ENCODE results near the gene RNASEH2A. TPM values are rescaled to one million over a fixed set of nuclear protein-coding genes. Genes with fewer than 3 reads are reported as not detected.
A peak's percentile ranks its signal among the peaks of the same experiment; 100 is the strongest.

RNASEH2A gene
- total RNA-seq (1 to 10 TPM; 1.5 to 2.7 TPM), total RNA-seq (0 to 2.0 (median 0.32) reads per million in 172 experiments)
- 11.6 TPM for polyA plus RNA-seq (2013, experiment 1 of 2)
- polyA plus RNA-seq (2013, experiment 2 of 2): 9.9 TPM

DNA sequence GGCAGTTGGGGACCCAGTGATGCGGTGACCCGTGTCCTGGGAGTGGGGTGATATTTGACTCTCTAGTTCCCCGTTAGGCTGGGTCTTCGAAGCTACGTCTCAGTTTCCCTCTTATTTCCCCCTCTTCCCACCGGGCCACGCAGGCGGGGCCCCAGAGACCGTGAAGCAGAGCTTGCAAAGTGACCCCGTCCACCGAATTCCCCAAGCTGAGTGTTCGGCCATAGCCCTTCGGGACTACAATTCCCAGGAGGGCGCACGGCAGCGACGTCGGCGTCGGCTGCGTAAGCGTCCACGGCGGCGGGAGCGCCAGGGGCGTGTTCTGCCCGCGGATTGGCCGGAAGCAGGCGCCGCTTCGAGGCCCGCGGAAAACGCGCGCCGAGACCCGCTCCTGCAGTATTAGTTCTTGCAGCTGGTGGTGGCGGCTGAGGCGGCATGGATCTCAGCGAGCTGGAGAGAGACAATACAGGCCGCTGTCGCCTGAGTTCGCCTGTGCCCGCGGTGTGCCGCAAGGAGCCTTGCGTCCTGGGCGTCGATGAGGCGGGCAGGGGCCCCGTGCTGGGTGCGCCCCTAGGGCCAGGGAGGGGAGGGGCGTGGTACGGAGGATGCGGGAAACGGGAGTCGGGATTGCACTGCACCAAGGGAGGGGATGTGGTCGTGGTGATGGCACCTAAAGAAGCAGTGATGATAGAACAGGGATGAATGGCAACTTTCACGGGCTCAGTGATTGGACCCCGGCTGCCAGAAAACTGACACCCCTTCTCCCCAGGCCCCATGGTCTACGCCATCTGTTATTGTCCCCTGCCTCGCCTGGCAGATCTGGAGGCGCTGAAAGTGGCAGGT, at the start of gene RNASEH2A:
TSS of gene RNASEH2A (plus strand) at position 343 of the 840 bp plus-strand sequence. CDS start at position 433, 90 bp downstream.
- Mint-ChIP-seq H3K4me3 (peak within 1 kb of the TSS; percentile 96), H3K27me3 (no peaks in the 10 kb centered on the region), H3K4me1 (ENCODE audit: low read depth) (peaks cover 21% of the 10 kb centered on the region), H3K27ac (peak within 1 kb of the TSS; percentile 88), H3K9me3 (no peaks in the 10 kb centered on the region), H3K36me3 (ENCODE audit: low read depth) (peaks cover 6% of the 10 kb centered on the region)
- ChIA-PET CTCF (interaction anchor here (0.8 to 1.6 kb wide), 5 partner anchors 10 to 84 kb away, joined by 3 to 11 read pairs (median 4); partner anchors contain the start of gene GCDH), POLR2A (interaction anchor here (0.7 to 1.8 kb wide), 13 partner anchors 9 to 402 kb away, joined by 3 to 26 read pairs (median 3); partner anchors contain the start of genes GCDH, GET3, JUNB and TRIR)
- Histone ChIP-seq H3K27me3 (ENCODE audit: control insufficient read depth in 1 of 2, insufficient read depth in 2 of 2, low read length in 2 of 2) (no peaks in the 10 kb centered on the region), H3K4me1 (ENCODE audit: insufficient read depth, low read length) (peaks cover 26% of the 10 kb centered on the region), H3K9me3 (ENCODE audit: control insufficient read depth in 1 of 2, insufficient read depth in 1 of 2, low read length in 2 of 2) (no peaks in the 10 kb centered on the region), H3K27ac (ENCODE audit: low read depth in 1 of 2, low read length in 2 of 2) (peak within 1 kb of the TSS in 1 of 2 donors; percentile 23), H3K4me3 (ENCODE audit: low read length) (peak within 1 kb of the TSS; percentile 64), H3K36me3 (ENCODE audit: insufficient read depth, low read length) (no peaks in the 10 kb centered on the region)
- intact Hi-C loops (cut with DNase I, micrococcal nuclease): loop anchor here (1.0 to 10.0 kb wide), 3 partner anchors 10 to 128 kb away; partner anchors contain the start of genes CALR (in 1 of the 2) and FARSA (in 1 of the 2)
- ATAC-seq (ENCODE audit: poor library complexity) (peak; percentile 91), DNase-seq (peak; percentile 73 to 94 (median 84))
- TF ChIP-seq, protein P1, sequence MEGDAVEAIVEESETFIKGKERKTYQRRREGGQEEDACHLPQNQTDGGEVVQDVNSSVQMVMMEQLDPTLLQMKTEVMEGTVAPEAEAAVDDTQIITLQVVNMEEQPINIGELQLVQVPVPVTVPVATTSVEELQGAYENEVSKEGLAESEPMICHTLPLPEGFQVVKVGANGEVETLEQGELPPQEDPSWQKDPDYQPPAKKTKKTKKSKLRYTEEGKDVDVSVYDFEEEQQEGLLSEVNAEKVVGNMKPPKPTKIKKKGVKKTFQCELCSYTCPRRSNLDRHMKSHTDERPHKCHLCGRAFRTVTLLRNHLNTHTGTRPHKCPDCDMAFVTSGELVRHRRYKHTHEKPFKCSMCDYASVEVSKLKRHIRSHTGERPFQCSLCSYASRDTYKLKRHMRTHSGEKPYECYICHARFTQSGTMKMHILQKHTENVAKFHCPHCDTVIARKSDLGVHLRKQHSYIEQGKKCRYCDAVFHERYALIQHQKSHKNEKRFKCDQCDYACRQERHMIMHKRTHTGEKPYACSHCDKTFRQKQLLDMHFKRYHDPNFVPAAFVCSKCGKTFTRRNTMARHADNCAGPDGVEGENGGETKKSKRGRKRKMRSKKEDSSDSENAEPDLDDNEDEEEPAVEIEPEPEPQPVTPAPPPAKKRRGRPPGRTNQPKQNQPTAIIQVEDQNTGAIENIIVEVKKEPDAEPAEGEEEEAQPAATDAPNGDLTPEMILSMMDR (IDR thresholded peaks at IDR 0.05): no peak

DNA sequence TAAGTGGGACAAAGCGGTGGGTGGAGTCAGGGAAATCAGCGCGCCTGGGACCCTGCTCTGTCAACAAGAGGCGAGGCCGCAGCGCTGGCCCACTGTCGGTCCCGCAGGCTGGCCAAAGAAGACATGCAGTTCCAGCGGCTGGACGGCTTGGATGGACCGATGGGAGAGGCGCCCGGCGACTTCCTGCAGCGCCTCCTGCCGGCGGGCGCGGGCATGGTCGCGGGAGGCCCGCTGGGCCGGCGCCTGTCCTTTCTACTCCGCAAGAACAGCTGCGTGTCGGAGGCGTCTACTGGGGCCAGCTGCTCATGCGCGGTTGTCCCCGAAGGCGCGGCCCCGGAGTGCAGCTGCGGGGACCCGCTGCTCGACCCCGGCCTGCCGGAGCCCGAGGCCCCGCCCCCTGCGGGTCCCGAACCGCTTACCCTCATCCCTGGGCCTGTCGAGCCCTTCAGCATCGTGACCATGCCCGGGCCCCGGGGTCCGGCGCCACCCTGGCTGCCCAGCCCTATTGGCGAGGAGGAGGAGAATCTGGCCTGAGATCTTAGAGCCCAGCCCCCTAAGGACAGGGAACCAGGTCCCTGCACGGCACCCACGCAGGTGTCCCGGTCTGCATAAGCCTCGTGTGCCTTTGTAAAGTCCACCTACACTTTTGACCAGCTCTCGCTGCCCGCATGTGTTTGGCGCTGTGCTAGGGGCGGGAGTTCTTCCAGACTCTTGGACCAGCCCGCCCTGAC, 48.7 kb upstream of the RNASEH2A start:
- no peak overlapping the region for H3K27ac Mint-ChIP-seq
- no peak overlapping the region for H3K4me3 Mint-ChIP-seq
- peaks cover 14% of the 10 kb centered on the region for H3K4me1 ChIP-seq (ENCODE audit: insufficient read depth, low read length)
- ChIA-PET CTCF (interaction anchor here (0.6 to 2.0 kb wide), 22 partner anchors 9 to 769 kb away, joined by 3 to 20 read pairs (median 5); partner anchors contain the start of genes GET3, PRDX2, THSD8 and TRIR), POLR2A (interaction anchor here (0.9 to 1.1 kb wide), 3 partner anchors 34 to 89 kb away, joined by 3 to 5 read pairs (median 3); partner anchors contain the start of gene JUNB)
- no peaks in the 10 kb centered on the region for H3K36me3 Mint-ChIP-seq (ENCODE audit: low read depth)
- no peaks in the 10 kb centered on the region for H3K36me3 ChIP-seq (ENCODE audit: insufficient read depth, low read length)
- H3K27ac ChIP-seq (ENCODE audit: low read depth in 1 of 2, low read length in 2 of 2): no peak overlapping the region
- no peaks in the 10 kb centered on the region for H3K4me1 Mint-ChIP-seq (ENCODE audit: low read depth)
- peak; percentile 76 for ATAC-seq (ENCODE audit: poor library complexity)
- DNase-seq: peak in 13 of 14 experiments; percentile 38 to 81 (median 53)
- intact Hi-C loops (cut with DNase I, micrococcal nuclease): loop anchor here (1.0 to 2.0 kb wide), 4 partner anchors 24 to 193 kb away; no protein-coding TSS in a partner anchor
- H3K27me3 Mint-ChIP-seq: peaks cover 25% of the 10 kb centered on the region
- no peak overlapping the region for H3K4me3 ChIP-seq (ENCODE audit: low read length)
- no peaks in the 10 kb centered on the region for H3K9me3 Mint-ChIP-seq
- H3K9me3 ChIP-seq (ENCODE audit: control insufficient read depth in 1 of 2, insufficient read depth in 1 of 2, low read length in 2 of 2): no peaks in the 10 kb centered on the region
- TF ChIP-seq, protein P1 (IDR thresholded peaks at IDR 0.05): peak; percentile 86
- peaks cover 11% of the 10 kb centered on the region in 2 experiments for H3K27me3 ChIP-seq (ENCODE audit: control insufficient read depth in 1 of 2, insufficient read depth in 2 of 2, low read length in 2 of 2)

DNA sequence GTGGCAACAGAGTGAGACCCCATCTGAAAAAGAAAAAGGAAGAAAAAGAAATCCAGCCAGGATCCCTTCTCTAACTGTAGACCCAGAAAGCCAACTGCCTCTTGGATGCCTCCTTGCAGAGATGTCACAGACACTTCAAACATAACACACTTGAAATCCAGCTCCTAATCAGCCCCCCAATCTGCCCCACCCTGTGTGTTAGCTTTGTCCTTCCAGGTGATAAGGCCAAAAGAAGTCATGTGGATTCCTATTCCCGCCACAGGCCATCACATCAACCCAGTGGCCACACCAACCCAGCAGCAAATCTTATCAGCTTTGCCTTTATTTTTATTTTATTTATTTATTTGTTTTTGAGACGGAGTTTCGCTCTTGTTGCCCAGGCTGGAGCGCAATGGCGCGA, 46.7 kb upstream of the RNASEH2A start:
- intact Hi-C loops (cut with DNase I, micrococcal nuclease): loop anchor here (1.0 to 2.0 kb wide), 3 partner anchors 37 to 88 kb away; no protein-coding TSS in a partner anchor

More for the DNA sequence above, 46.7 kb upstream of the RNASEH2A start:
- peaks cover 11% of the 10 kb centered on the region in 2 experiments for H3K27me3 ChIP-seq (ENCODE audit: control insufficient read depth in 1 of 2, insufficient read depth in 2 of 2, low read length in 2 of 2)
- H3K27ac ChIP-seq (ENCODE audit: low read depth in 1 of 2, low read length in 2 of 2): no peak overlapping the region
- no peak overlapping the region for H3K4me3 ChIP-seq (ENCODE audit: low read length)
- peaks cover 14% of the 10 kb centered on the region for H3K4me1 ChIP-seq (ENCODE audit: insufficient read depth, low read length)
- H3K4me1 Mint-ChIP-seq (ENCODE audit: low read depth): no peaks in the 10 kb centered on the region
- TF ChIP-seq, protein P1 (IDR thresholded peaks at IDR 0.05): no peak
- CTCF ChIA-PET: interaction anchor here (0.6 to 2.6 kb wide), 12 partner anchors 10 to 175 kb away, joined by 3 to 29 read pairs (median 4); partner anchors contain the start of genes GET3 and JUNB
- H3K27ac Mint-ChIP-seq: no peak overlapping the region
- no peaks in the 10 kb centered on the region for H3K9me3 Mint-ChIP-seq
- no peak overlapping the region for H3K4me3 Mint-ChIP-seq
- H3K9me3 ChIP-seq (ENCODE audit: control insufficient read depth in 1 of 2, insufficient read depth in 1 of 2, low read length in 2 of 2): peaks cover 0 to 5% of the 10 kb centered on the region in 2 experiments
- ATAC-seq (ENCODE audit: poor library complexity) (no peak), DNase-seq (no peak)
- H3K27me3 Mint-ChIP-seq: peaks cover 20% of the 10 kb centered on the region
- POLR2A ChIA-PET: interaction anchor here (1.4 to 1.6 kb wide), 3 partner anchors 32 to 43 kb away, joined by 5 to 7 read pairs (median 6); partner anchors contain the start of gene JUNB
- H3K36me3 ChIP-seq (ENCODE audit: insufficient read depth, low read length): no peaks in the 10 kb centered on the region
- no peaks in the 10 kb centered on the region for H3K36me3 Mint-ChIP-seq (ENCODE audit: low read depth)

Measured in CD4-positive, alpha-beta T cell (primary cell).